Measurements from ENCODE around the gene RAB11FIP3.
"Not testable (repeated sequence)": the region's sequence is repeated elsewhere in the genome, so short reads cannot be mapped to it uniquely, and the experiment has no call there.

The RAB11FIP3 gene

GRCh38 chr16:469459-469858 is 44.0 kb downstream of the RAB11FIP3 start:
- not testable (repeated sequence) for DNase-seq

DNA sequence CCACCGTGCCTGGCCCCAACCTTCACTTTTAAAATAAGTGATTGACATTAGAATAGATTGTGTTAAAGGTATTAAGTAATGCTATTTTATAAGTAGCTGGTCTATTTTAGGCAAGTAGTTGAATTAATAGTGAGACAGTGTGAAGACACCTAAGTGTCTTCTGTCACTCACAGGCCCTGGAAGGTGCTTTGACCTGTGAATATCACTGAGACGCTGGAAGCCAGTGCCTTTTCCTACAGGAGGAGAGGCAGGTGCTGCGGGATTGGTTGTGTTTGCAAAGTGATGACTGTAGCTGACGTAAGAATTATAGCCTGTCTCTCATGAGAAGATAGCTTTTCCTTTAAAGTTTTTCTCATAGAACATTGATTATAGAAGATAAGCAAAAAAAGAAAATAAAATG is 45.0 kb downstream of the RAB11FIP3 start:
- no peak for DNase-seq

DNA sequence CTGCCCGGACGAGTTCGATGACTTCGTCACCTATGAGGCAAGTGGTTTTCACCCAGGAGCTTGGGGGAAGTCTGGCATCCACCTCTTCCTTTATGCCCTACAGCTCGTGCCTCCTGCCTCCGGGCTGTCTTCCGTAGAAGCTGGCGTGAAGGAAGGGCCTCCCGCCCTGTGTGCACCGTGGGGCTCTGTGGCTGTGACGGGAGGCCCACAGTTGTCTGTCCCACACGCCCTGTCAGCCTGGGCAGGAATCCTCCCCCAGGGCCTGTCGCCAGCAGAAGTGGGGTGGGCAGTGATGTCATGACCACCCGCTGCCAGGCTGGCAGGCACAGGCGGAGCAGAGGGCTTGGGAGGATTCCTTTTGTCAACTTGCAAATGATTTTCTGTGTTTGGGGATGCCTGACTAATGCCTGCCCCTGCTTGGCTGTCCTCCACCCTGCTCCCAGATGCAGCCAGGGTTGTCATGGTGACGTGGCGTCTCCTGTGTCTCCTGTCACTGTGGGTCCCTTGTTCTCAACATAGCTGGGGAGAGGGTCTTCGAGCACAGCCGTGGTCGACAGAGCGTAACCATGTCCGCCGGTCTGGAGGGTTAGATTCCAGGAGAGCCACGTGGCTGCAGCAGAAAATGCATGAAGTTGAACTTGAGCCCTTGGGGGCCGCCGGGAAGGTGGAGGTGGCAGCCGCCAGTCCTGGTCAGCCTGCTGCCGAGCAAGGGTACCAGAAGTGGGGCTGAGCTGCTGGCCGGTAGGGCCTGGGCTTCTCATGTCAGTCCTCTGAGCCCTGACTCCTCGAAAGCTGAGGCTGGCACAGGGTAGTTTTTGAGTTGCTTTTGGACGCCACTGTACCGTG is 46.1 kb downstream of the RAB11FIP3 start:
- no peak for DNase-seq

DNA sequence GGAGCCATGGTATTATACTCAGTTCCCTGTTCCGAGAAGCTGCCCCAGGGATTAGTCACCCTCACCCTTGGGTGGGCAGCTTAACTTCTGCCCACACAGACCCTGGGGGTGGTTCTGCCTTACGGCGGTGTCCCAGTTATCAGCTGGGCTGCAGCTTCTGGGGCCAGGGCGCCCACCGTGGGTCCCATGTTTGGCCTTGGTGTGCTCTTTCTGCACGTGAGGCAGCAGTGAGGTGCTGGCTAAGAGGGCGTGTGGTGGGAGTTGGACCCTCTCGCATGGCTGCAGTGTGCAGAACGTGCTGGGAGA is 46.7 kb downstream of the RAB11FIP3 start:
- DNase-seq: no peak

GRCh38 chr16:473046-474043 is 47.9 kb downstream of the RAB11FIP3 start:
- DNase-seq: no peak

DNA sequence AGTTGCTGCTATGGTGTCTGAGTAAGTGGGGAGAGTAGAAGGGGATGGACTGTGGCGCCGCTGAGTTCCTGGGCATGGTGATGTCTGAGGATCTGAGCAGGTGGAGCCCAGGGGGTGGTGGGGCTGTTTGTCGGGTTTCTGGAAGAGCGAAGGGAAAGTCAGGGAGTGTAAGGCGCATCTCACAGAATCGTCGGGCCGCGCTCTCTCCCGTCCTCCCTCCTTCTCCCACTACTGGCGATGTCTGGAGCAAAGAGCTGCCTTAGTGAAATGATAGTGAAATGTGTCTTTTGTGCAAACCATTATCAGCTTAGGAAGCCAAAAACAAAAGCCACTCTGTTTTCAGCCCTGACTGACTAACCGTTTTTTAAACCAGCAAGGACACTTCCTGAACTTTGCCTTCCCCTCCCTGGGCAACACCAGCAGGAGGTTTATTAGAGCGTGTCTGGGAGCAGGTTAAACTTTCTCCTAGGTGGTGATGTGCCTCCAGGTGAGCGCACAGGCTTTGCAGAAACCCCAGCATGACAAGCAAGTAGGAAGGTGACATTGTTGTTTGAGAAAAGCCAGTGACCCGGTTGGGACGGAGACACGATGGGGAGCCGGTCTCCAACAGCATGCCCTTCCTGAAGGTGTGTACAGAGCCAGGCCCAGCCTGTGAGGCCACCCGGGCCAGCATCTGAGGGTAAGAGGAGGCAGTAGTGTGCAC is 49.1 kb downstream of the RAB11FIP3 start:
- no peak for DNase-seq

DNA sequence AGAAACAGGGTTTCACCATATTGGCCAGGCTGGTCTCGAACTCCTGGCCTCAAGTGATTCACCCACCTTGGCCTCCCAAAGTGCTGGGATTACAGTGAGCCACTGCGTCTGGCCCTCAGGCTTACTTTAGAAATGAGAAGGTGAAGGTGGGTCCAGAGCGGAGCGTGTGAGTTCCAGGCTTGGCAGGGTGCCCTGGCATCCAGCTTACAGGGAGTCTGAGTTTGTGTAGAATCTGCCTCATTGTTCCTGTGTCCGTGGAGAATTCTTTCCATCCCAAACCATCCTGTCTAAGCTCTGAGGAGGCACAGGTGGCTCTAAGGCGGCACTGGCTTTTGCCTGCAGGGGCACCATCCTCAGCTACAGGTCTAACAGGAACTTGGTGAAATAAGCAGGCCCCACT is 50.6 kb downstream of the RAB11FIP3 start:
- DNase-seq: no peak

DNA sequence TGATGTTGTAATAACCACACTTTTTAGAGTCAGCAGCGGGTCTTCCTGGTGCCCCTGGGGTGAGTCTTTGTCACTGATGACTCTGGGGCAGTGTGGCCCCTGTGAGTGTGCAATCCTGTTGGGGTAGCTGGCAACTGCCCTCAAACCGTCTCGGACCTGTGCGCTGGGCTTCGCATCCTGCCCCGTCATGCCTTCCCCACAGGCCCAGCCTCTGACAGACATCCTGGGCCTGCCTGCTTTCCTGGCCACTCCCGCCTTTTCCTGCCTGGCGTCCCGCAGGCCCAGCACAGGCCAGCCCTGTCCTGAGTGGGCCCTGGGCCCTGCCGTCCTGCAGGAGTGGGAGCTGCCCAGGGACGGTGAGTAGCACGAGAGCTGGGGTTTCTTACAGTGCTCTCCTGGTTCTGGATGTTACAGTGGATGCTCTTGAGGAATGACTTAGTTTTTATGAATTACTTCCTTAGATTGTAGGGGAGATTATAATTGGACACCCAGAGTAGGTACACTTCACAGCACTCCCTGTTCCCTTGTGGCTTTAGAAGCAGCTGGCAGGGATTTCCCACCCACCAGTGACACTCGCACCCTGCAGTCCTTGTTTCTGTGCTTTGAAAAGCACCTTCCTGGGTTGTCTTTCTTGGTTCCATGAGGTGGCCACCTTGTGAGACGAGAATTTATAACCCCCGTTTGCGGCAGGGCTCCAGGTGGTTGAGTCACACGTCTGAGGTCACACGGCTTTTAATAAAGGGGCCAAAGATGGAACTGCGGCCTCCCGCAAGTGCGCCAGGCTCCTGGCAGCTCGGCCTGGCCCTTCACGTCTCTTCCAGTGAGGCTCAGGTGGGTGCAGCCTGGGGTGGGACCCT is 52.1 kb downstream of the RAB11FIP3 start:
- no peak for DNase-seq

GRCh38 chr16:478287-478686 is 52.8 kb downstream of the RAB11FIP3 start:
- DNase-seq: not testable (repeated sequence)

- DNase-seq: no peak
Observed at GRCh38 chr16:482468-483185, 57.2 kb downstream of the RAB11FIP3 start.

- DNase-seq: peak; percentile 80
Observed at GRCh38 chr16:483341-484075, 58.1 kb downstream of the RAB11FIP3 start.

DNA sequence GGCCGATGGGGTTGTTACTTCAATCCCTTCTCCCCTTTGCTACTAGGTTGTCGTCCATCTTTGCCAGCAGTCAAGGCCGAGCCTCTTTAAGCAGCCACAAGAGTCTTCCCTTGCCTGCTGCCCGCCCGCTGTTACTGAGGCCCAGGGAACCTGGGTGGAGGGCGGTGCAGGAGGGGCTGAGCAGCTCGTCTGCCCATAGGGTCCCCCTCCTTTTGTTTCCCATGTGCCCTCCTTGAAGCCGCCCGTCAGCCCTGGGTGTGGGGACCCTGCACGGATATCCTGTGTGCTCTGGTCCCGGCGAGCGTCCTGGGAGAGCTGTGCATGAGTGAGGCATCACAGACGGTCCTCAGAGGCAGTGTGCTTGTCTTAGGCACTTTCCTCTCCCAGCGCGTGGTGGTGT is 64.2 kb downstream of the RAB11FIP3 start:
- no peak for DNase-seq

DNA sequence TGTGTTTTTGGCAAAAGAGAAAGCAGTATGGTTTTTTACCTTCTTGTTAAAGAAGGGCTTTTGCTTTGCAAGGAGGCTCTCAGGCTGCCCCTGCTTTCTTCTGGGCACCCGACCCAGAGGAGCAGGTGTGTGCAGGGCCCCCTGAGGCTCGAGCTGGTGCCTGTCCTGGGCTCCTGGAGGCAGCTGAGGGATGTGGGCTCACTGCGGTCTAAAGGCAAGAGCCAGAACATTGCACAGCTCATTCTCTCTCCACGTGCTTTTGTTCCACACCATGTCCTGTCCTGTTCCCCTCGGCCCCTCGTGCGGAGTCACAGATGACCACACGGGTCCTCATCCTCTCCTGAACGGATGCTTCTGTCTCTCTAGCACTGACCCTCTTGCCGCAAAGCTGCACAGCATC is 65.3 kb downstream of the RAB11FIP3 start:
- DNase-seq: no peak

DNA sequence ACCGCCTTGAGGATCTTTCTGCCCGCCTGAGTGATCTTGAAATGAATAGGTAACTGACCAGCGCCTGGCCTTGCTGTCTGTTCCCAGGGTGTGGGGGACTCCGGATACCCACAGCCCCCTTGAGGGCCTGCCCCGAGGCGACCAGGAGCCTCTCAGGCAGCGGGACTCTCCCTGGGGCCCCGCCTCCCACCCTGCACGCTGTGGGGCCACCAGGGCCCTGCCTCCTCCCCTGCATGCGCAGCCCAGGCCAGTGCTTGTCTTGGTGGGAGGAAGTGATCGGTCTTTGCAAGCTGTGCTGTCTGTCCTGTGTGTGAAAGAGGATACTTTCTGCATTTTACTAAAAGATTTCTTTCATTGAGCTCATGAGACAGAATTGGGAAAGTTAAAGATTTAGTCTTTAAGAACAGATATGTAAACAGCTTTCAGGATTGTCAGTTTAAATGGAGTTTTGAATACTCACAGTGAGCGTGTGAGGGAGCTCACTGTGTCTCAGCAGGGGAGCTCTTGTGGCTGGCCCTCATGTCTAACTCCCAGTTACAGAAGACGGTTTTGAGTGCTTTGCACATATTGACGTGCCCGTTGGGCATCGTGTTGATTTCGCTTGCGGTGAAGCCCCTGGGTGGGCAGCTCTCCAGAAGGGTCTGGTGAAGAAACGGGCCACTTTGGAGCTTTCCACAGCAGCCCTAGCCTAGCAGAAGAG is 65.9 kb downstream of the RAB11FIP3 start:
- no peak for DNase-seq

GRCh38 chr16:492211-492875 is 66.9 kb downstream of the RAB11FIP3 start:
- DNase-seq: peak; percentile 73

DNA sequence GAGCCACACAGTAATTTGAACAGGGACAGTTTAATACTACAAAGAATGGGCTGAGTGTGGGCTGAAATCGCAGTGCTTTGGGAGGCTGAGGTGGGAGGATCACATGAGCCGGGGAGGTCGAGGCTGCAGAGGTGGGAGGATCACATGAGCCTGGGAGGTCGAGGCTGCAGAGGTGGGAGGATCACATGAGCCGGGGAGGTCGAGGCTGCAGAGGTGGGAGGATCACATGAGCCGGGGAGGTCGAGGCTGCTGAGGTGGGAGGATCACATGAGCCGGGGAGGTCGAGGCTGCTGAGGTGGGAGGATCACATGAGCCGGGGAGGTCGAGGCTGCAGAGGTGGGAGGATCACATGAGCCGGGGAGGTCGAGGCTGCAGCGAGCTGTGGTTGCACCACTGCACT is 69.2 kb downstream of the RAB11FIP3 start:
- not testable (repeated sequence) for DNase-seq

- peak; percentile 86 for DNase-seq
Observed at GRCh38 chr16:495127-495748, 69.8 kb downstream of the RAB11FIP3 start.

DNA sequence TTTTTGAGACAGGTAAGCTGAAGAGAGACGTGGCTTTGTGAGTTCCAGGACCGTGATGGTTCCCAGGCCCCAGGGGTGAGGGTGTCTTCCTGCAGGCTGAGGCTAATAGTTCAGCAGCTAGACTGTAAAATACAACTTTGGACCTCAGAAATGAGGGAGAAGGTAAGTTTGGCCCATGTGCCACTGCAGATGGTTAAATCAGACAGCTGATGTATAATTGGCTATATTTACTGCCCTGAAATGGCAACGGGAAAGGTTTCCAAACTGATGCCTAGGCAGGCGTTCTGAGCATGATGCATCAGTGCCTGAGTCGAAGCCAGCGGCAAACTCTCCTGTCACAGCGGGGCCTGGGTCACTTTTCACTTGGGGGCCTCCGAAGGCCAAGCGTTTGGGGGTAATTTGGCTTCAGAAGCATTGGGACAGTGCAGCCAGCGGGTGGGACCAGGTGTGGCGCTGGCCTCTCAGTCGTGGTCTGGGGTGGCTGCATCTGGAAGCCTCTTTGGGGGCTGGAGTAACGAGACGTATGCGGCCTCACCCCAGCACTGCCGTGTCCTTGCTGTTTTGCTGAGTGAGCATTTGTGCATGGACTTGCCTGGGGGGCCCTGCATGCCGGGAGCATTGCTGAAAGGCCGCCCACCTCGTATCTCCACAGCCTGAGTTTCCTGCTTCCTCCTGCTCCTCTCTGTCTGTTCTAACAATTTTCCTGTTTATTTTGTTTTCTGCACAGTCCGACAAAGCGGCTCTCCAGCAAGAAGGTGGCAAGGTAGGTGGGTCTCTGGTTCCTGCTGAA is 70.8 kb downstream of the RAB11FIP3 start:
- DNase-seq: no peak
